Calu3 (cell line): Measurements from ENCODE around the gene CTNNBIP1. TPM values are rescaled to one million over a fixed set of nuclear protein-coding genes. Genes with fewer than 3 reads are reported as not detected.

ENCODE experiments used
- BruUV-seq: library from RNA; stranded (reverse); fragments of 400-500 nt; replicated peaks from 2 replicates; lab custom pipeline; 2021; lab: Mats Ljungman, UMichigan
- CTCF ChIA-PET: fragments of 300-600 bp; sonication (Branson Sonifier 250); formaldehyde crosslinking; loops from one replicate; lab custom pipeline; 2022; ENCODE audit warnings: antibody characterized with exemption; lab: Charles Lee
- DNase-seq: peaks from one replicate; pipeline ENCODE4 v3.0.0; 2022
- H3K27ac Mint-ChIP-seq: one replicate; pipeline ENCODE4 v1.8.0; 2022; ENCODE audit warnings: mixed read lengths; ENCODE audit not compliant: unreplicated experiment
- H3K27me3 Mint-ChIP-seq: one replicate; pipeline ENCODE4 v1.8.0; 2022; ENCODE audit warnings: mixed read lengths; ENCODE audit not compliant: unreplicated experiment
- H3K36me3 Mint-ChIP-seq: one replicate; pipeline ENCODE4 v1.8.0; 2022; ENCODE audit warnings: mild to moderate bottlenecking, moderate library complexity, mixed read lengths; ENCODE audit not compliant: insufficient read depth, unreplicated experiment
- H3K4me1 Mint-ChIP-seq: one replicate; pipeline ENCODE4 v1.8.0; 2022; ENCODE audit warnings: mild to moderate bottlenecking, low read depth, mixed read lengths; ENCODE audit not compliant: unreplicated experiment
- H3K4me3 Mint-ChIP-seq: one replicate; pipeline ENCODE4 v1.8.0; 2022; ENCODE audit warnings: mild to moderate bottlenecking, low read depth, moderate library complexity, mixed read lengths; ENCODE audit not compliant: unreplicated experiment
- H3K9me3 Mint-ChIP-seq: one replicate; pipeline ENCODE4 v1.8.0; 2022; ENCODE audit warnings: low read depth, mixed read lengths; ENCODE audit not compliant: unreplicated experiment
- intact Hi-C: fragments of 100-400 bp; cut with micrococcal nuclease; formaldehyde crosslinking; loops from one replicate; pipeline ENCODE4 v1.10.0; 2022; ENCODE audit not compliant: unreplicated experiment
- total RNA-seq: library from RNA; stranded (reverse); gene quantifications from 2 replicates; pipeline ENCODE4 v1.2.3, GENCODE V29; 2022
- TF ChIP-seq, protein P1 (sequence below): fragments of 200-600 bp; IDR thresholded peaks from one replicate; pipeline ENCODE4 v1.8.0; 2022; ENCODE audit warnings: antibody characterized with exemption; ENCODE audit not compliant: unreplicated experiment

The CTNNBIP1 gene
- total RNA-seq, 1 experiment from 2014 or later = 11.8 TPM

- Mint-ChIP-seq H3K27ac (no peak overlapping the region), H3K4me1 (peaks cover 9% of the 10 kb centered on the region), H3K4me3 (no peak overlapping the region), H3K9me3 (no peaks in the 10 kb centered on the region), H3K36me3 (peaks cover 7% of the 10 kb centered on the region), H3K27me3 (no peaks in the 10 kb centered on the region)
- BruUV-seq = no TSS peak
- intact Hi-C loops = no loop called here
- no peak for DNase-seq
- TF ChIP-seq, protein P1, sequence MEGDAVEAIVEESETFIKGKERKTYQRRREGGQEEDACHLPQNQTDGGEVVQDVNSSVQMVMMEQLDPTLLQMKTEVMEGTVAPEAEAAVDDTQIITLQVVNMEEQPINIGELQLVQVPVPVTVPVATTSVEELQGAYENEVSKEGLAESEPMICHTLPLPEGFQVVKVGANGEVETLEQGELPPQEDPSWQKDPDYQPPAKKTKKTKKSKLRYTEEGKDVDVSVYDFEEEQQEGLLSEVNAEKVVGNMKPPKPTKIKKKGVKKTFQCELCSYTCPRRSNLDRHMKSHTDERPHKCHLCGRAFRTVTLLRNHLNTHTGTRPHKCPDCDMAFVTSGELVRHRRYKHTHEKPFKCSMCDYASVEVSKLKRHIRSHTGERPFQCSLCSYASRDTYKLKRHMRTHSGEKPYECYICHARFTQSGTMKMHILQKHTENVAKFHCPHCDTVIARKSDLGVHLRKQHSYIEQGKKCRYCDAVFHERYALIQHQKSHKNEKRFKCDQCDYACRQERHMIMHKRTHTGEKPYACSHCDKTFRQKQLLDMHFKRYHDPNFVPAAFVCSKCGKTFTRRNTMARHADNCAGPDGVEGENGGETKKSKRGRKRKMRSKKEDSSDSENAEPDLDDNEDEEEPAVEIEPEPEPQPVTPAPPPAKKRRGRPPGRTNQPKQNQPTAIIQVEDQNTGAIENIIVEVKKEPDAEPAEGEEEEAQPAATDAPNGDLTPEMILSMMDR = no peak
- CTCF ChIA-PET = no interaction called here
These were observed 92.3 kb downstream of the CTNNBIP1 start for GRCh38 chr1:9817734-9818133.

DNA sequence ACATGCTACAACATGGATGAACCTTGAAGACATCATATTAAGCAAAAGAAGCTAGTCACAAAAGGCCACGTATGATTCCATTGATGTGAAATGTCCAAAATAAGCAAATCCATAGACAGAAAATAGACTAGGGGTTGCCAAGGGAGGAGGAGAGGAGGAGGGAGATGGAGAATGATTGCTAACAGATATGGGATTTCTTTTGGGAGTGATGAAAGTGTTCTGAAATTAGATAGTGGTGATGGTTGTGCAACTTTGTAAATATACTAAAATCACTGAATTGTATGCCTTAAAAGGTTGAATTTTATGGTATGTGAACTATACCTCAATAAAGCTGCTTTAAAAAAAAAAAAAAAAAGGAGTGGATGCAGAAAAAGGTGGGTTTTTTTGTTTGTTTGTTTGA, 93.9 kb downstream of the CTNNBIP1 start:
- Mint-ChIP-seq H3K27me3 (no peaks in the 10 kb centered on the region), H3K4me3 (no peak overlapping the region), H3K27ac (no peak overlapping the region), H3K9me3 (no peaks in the 10 kb centered on the region), H3K4me1 (peaks cover 9% of the 10 kb centered on the region), H3K36me3 (no peaks in the 10 kb centered on the region)
- intact Hi-C loops = no loop called here
- no peak for DNase-seq
- CTCF ChIA-PET = no interaction called here
- TF ChIP-seq, protein P1 = no peak
- no TSS peak for BruUV-seq

DNA sequence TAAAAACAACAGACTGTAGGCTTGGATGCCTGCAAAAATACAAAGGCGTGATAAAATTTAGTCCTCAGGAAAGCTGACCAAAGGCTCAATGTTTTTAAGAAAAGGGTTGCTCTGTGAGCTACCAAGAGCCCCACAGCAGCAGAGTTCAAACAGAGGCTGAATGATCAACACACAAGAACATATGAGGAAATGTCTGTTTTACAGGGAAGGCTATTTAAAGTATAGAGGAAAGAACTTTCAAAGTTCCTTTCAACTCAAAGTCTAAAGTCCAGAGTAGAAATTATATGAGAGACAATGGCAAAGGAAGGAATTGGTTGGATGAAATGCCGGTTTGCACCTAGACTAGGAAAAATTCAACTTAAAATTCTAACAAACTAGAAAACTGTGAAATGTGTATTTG, 94.9 kb downstream of the CTNNBIP1 start:
- H3K27ac Mint-ChIP-seq = peak overlapping the region; percentile 58
- DNase-seq = no peak
- H3K9me3 Mint-ChIP-seq = no peaks in the 10 kb centered on the region
- H3K4me1 Mint-ChIP-seq = peaks cover 9% of the 10 kb centered on the region
- H3K36me3 Mint-ChIP-seq = no peaks in the 10 kb centered on the region
- BruUV-seq = no TSS peak
- H3K27me3 Mint-ChIP-seq = no peaks in the 10 kb centered on the region
- intact Hi-C loops = no loop called here
- CTCF ChIA-PET = interaction anchor here (0.5 kb wide), 1 partner anchor 12 kb away, joined by 4 read pairs; no protein-coding TSS in a partner anchor
- TF ChIP-seq, protein P1 = no peak
- no peak overlapping the region for H3K4me3 Mint-ChIP-seq

DNA sequence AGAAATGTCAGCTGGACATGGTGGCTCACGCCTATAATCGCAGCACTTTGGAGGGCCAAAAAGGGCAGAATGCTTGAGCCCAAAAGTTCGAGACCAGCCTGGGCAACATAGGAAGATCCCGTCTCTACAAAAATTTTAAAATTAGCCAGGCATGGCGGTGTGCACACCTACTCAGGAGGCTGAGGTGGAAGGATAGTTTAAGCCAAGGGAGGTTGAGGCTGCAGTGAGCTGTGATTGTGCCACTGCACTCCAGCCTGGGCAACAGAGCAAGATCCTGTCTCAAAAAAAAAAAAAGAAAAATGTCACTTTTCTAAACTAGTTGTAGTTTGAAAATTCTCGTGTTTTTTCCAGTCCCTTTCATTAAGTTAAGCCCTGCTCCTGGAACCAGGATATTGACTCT, 95.5 kb downstream of the CTNNBIP1 start:
- no peaks in the 10 kb centered on the region for H3K36me3 Mint-ChIP-seq
- peaks cover 9% of the 10 kb centered on the region for H3K4me1 Mint-ChIP-seq
- no peak overlapping the region for H3K4me3 Mint-ChIP-seq
- CTCF ChIA-PET = interaction anchor here (0.5 to 0.7 kb wide), 3 partner anchors 12 to 119 kb away, joined by 3 to 4 read pairs (median 4); no protein-coding TSS in a partner anchor
- H3K9me3 Mint-ChIP-seq = no peaks in the 10 kb centered on the region
- H3K27me3 Mint-ChIP-seq = no peaks in the 10 kb centered on the region
- no peak overlapping the region for H3K27ac Mint-ChIP-seq
- TF ChIP-seq, protein P1 = no peak
- DNase-seq = no peak
- intact Hi-C loops = no loop called here
- BruUV-seq = no TSS peak
